Heart left ventricle (tissue), 13 donors: Measurements from ENCODE around the gene KRT80.

Experiments used
- POLR2A ChIP-seq, 2 donors: fragments of 450-650 bp; IDR thresholded peaks; one replicate each; pipeline ENCODE4 v1.6.1; 2017; ENCODE audit warnings: antibody characterized with exemption in 2 of 2, mild to moderate bottlenecking in 2 of 2, moderate library complexity in 2 of 2
- TF ChIP-seq, protein P1 (sequence below), 12 donors: fragments of 200-600 bp; sonication (generic) in 4 of 12; IDR thresholded peaks; one replicate each; pipeline versions ENCODE4 v1.5.0 to v1.8.0; 2018 to 2022; ENCODE audit warnings: antibody characterized with exemption in 12 of 12, mild to moderate bottlenecking in 5 of 12
- donor health status: ischemic (EF 13 %, LVEDD 7.1; RV severe dilation, severe dysfunction).
- donor health status: DM: no; HTN: yes; CAD: no.
- donor health status: DM: no; HTN: no; CAD: no.
- donor health status: ischemic (EF 25% LVEDD 6.9; RV normal size, moderate dysfunction).
- donor health status: ischemic (EF 25% LVEDD 5.7; RV mildly dilated, moderate dysfunction).
- donor health status: ischemic (EF 35%, LVEDD 5.7; RV mildly dilated, moderate dysfunction).
- donor health status: nonischemic (EF 11% LVEDD 7.7; RV severe dilation, severe dysfunction).
- donor health status: DM: yes; HTN: yes; CAD: no.
- donor health status: PGD.
- donor health status: ischemic (EF 29% LVEDD 5.4; RV normal size, mild dysfunction).
- donor health status: nonischemic (EF 23%, LVEDD 6.1; RV moderate dilation, normal function).

DNA sequence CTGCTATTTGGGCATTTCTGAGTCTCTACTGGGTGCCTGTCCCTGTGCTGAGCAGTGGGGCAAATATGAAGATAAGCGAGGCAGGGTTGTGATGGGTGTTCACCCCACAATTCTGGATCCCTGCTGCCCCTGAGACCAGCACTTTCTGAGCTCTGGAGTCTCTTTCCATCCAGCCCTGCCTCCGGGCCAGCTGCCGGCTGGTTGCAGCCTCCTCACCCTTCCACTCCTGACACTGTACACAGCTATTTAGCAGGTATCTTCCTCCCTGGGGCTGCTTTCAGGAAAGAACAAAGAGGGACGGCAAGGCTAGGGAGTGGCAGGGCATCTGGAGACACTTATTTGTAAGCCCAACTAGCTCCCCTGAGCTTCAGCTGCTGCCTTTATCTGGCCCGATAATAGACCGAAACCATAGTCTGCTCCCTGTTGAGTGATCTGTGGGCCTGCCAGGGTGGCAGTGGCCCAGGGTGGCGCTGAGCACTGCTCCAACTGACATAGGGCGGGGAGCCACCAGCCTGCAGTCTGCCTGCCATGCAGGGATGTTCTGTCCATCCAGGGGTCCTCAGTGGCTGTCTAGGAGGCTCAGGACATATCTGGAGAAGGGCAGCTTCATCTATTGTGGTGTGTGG lies 7.6 kb upstream of the KRT80 start:
- TF ChIP-seq, protein P1, sequence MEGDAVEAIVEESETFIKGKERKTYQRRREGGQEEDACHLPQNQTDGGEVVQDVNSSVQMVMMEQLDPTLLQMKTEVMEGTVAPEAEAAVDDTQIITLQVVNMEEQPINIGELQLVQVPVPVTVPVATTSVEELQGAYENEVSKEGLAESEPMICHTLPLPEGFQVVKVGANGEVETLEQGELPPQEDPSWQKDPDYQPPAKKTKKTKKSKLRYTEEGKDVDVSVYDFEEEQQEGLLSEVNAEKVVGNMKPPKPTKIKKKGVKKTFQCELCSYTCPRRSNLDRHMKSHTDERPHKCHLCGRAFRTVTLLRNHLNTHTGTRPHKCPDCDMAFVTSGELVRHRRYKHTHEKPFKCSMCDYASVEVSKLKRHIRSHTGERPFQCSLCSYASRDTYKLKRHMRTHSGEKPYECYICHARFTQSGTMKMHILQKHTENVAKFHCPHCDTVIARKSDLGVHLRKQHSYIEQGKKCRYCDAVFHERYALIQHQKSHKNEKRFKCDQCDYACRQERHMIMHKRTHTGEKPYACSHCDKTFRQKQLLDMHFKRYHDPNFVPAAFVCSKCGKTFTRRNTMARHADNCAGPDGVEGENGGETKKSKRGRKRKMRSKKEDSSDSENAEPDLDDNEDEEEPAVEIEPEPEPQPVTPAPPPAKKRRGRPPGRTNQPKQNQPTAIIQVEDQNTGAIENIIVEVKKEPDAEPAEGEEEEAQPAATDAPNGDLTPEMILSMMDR (IDR thresholded peaks at IDR 0.05), result no peak
- TF ChIP-seq POLR2A (IDR thresholded peaks at IDR 0.05), result no peak
